GM21737 (cell line): ENCODE data around the gene TAS2R38.

Experiments used
- ATAC-seq: cut with Tn5 transposase; IDR thresholded peaks from one replicate; pipeline ENCODE4 v1.9.1; 2021; ENCODE audit warnings: mild to moderate bottlenecking, moderate library complexity; ENCODE audit not compliant: unreplicated experiment

Gene TAS2R38

GRCh38 chr7:141976524-141977245 is 3.1 kb upstream of the TAS2R38 start:
- peak; percentile 10 for ATAC-seq

DNA sequence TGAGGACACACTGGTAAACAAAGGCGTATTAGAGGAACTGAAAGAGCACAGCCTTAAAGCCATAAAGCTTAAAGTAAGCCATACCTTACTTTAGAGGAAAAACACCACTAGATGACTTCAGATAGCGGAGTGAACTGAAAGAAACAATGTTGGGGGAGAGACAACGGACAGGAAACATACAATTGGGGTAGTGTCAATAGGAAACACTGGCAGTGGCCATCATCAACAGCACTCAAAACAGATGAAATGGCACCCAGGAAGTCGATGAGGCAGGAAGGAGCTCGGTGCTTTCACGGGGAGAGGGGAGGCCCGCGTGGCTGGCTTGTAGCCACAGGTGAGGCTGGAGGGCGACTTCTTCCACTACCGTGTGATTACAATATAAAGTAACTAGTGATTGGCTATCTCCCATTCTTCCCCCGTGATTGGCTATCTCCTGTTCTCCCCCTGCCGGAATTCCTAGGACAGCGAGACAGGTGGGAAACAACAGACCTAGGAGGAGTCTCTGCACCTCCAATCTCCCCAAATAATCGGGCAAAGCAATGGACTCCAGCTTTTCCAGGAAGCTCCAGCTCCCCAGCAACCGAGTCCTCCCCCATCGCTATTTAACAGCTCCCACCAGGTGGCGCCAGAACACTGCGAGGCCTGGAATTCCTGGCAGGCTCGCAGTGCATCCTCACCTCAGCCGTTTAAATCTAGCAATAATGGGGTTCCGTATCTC is 2.4 kb upstream of the TAS2R38 start:
- peak; percentile 81 for ATAC-seq

DNA sequence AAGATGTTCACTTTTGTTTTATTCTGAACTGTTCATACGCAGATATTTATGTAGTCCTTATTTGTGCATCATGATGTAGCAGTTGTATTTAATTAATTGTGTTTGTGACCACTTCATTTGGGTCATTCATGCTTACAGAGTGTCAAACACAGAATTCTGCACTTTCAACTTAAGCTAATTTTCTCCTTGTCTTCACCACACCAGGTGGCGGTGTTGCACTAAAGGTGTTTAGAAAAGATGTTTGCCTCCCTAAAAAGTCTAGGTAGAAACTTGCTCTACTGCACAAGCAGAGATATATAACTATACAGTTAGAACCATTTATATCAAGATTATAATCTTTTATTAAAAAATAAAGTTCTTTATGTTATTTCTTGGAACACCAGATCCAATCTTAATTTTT is 1.3 kb upstream of the TAS2R38 start:
- ATAC-seq: no peak

DNA sequence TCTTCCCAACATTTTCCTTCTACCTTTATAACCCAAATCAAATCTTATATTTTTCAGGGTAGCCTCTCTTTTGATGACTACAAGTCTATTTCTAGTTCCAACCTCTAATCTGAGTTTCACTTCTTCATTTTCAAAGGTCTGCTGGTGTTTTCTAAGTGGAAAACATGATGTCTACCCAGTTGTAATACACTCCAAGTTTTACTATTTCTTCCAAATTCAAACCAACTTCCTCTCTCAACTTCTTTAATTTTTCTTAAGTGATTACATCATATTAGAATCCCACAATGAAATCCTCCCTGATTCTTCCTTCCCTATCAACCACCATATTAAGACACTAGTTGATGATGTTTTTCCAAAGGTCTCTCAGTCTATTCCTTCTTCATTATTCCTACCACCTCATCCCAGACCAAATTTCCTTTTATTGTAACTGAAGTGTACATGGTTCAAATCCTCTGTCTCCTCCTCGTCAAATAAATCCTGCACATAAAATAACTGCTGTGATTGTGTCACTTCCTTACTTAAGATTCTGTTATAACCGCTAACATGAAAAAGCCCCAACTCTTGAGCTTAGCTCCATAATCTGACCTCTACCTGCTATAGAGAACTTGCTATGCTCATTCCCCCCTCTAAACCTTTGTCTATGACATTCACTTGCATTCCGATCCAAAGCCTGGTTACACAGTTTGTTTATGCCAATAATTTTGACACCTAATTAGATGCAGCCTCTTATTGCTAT is 12.7 kb downstream of the TAS2R38 start:
- ATAC-seq: no peak

- no peak for ATAC-seq
Observed at GRCh38 chr7:141956084-141956483, 17.5 kb downstream of the TAS2R38 start.

DNA sequence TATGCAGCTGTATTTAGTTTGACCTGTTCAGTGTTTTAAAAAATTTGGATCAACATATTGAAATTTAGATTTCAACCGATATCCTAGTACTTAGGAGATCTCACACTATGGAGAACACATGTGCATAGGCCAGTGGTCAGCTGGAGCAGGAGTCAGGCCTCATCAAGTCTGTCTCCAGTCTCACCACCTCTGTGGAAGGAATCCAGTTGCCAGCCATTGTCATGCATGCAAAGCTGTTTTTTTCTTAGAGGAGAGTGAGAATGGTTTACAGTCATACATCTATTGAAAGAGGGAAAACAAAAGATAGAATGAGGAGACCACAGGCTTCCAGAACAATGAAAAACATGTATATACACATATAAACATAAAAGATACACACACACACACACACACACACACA is 19.2 kb downstream of the TAS2R38 start:
- ATAC-seq: no peak

DNA sequence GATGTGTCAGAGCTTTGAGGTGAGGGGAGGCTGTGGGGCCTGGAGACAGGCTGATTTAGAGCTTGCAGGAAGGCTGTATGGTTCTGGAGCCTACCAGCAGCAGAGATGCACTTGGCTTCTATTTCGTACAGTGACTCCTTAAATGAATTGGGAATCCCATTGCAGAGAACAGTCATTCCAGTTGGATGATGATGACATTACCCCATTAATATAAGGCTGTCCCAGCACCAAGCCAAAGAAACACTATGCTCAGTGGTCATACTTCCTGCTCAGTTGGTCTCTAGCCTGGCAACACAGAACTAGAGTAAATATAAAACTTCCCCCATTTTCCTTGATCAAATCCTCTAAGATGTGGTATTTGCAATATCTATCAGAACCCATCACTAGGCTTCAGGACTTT is 21.1 kb downstream of the TAS2R38 start:
- ATAC-seq: no peak

GRCh38 chr7:141950806-141951205 is 22.8 kb downstream of the TAS2R38 start:
- ATAC-seq: no peak

GRCh38 chr7:141949911-141950310 is 23.7 kb downstream of the TAS2R38 start:
- ATAC-seq: no peak

DNA sequence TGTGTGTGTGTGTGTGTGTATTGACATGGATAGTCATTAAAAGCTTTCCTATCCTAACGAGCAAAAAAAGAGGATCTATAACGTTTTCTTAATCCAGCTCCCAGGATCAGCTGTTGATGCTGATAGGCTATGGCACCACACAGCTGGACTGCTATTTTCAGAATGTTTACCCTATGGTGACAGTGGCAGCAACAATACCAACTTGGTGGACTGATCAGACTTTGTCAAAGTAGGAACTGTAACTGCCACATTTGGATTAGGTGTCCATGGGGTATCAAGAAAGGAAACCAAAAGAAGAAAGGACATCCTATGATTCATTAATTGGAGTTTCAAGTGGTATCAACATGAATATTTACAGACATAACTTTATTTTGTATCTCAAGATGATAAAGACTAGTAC is 24.1 kb downstream of the TAS2R38 start:
- no peak for ATAC-seq

GRCh38 chr7:141949021-141949420 is 24.6 kb downstream of the TAS2R38 start:
- ATAC-seq: no peak

DNA sequence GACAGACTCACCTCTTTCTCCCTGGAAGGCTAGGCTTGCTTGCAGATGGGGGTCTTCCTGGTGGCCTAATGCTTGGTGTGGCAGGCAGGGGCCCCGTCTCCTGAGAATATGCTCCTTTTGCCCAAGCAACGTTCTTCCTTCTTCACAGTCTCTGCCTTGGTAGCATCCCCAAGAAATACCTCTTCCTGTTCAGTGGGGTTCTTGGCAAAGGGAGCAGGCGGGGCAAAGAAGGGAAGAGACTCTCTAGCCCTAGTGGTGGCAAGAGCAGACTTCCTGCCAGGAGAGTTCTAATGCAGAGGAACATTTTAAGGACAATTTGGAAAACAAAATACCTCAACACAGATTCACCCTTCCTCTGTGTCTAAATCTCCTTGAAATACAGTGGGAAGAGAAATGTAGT is 26.8 kb downstream of the TAS2R38 start, which contains the start of gene CLEC5A:
CLEC5A (minus strand) TSS at position 179 of the 400 bp plus-strand sequence. CDS start 682 bp downstream, outside the sequence.
- ATAC-seq: no peak

GRCh38 chr7:141945356-141945755 is 28.2 kb downstream of the TAS2R38 start:
- ATAC-seq: no peak

DNA sequence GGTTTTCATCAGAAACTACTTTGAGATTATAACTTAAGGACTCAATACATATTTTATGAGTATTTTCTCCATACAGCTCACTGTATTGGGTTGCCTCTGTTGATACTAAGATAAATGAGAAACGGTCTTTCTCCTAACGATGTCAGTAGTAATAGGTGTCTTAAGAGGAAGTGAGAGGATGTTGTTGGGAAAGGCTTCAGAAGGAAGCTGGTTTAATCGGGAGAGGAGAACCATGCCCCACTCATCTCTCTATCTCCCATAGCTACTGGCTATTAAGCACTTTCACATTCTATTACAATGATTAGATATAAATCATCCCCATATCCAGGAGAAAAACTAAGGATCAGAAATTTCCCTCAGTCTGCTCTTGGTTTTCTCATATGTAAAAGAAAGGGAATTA is 28.8 kb downstream of the TAS2R38 start:
- ATAC-seq: no peak

DNA sequence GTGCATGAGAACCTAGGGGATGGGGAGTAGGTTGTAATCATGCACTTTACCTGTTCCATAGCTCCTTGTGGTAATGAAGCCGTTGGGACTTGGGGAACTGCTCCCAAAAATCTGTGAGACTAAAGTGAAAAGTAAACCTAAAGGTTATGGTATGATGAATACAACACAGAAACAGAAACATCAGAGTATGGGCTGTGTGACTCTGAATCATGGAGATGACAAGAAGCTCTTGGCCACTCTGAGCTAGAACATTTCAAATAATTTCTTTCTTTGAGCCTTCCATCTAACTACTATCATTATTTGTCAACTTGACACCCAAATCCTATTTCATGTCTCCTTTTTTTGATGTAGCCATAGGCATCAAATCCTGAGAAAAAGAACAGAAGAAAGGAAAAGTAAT is 29.7 kb downstream of the TAS2R38 start:
- no peak for ATAC-seq

DNA sequence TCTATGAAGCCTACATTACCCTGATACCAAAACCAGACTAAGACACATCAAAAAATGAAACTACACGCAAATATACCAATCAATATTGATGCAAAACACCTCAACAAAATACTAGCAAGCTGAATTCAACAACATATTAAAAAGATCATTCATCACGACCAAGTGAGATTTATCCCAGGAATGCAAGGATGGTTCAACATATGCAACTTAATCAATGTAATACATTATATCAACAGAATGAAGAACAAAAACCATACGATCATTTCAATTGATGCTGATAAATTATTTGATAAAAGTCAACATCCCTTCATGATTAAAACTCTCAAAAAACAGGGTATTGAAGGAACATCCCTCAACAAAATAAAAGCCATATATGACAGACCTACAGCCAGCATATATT is 32.5 kb downstream of the TAS2R38 start:
- no peak for ATAC-seq

- ATAC-seq: no peak
Observed at GRCh38 chr7:141930211-141930610, 43.4 kb downstream of the TAS2R38 start.

- ATAC-seq: no peak
Observed at GRCh38 chr7:141928845-141929195, 44.8 kb downstream of the TAS2R38 start.

- ATAC-seq: no peak
Observed at GRCh38 chr7:141928146-141928844, 45.3 kb downstream of the TAS2R38 start.
